Measurements from ENCODE around the gene LPAR1.

LPAR1 gene

GRCh38 chr9:110958847-110959246 lies 79.4 kb downstream of the LPAR1 start:
- DNase-seq (ENCODE audit: low read depth in 1 of 2, low spot score in 1 of 2), result no peak

DNA sequence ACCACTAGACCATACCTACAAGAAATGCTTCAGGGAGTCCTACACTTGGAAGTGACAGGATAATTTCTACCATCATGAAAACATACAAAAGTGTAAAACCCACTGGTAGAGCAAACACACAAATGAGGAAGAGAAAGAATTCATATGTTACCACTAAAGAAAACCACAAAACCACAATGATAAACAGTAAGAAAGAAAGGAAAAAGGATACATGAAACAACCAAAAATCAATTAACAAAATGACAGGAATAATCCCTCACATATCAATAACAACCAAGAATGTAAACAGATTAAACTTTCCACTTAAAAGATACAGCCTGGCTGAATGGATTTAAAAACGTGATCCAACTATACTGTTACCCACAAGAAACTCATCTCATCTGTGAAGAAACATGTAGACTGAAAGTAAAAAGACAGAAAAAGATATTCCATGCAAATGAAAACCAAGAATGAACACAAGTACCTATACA lies 83.4 kb downstream of the LPAR1 start:
- DNase-seq (ENCODE audit: low read depth in 1 of 2, low spot score in 1 of 2), result no peak

GRCh38 chr9:110952540-110952859 lies 85.8 kb downstream of the LPAR1 start:
- no peak for DNase-seq (ENCODE audit: low read depth in 1 of 2, low spot score in 1 of 2)

GRCh38 chr9:110951805-110952539 lies 86.3 kb downstream of the LPAR1 start:
- no peak for DNase-seq (ENCODE audit: low read depth in 1 of 2, low spot score in 1 of 2)

- DNase-seq (ENCODE audit: low read depth in 1 of 2, low spot score in 1 of 2), result no peak
Measured at GRCh38 chr9:110950041-110950645, 88.1 kb downstream of the LPAR1 start.

GRCh38 chr9:110949081-110949480 lies 89.2 kb downstream of the LPAR1 start:
- DNase-seq (ENCODE audit: low read depth in 1 of 2, low spot score in 1 of 2), result no peak

DNA sequence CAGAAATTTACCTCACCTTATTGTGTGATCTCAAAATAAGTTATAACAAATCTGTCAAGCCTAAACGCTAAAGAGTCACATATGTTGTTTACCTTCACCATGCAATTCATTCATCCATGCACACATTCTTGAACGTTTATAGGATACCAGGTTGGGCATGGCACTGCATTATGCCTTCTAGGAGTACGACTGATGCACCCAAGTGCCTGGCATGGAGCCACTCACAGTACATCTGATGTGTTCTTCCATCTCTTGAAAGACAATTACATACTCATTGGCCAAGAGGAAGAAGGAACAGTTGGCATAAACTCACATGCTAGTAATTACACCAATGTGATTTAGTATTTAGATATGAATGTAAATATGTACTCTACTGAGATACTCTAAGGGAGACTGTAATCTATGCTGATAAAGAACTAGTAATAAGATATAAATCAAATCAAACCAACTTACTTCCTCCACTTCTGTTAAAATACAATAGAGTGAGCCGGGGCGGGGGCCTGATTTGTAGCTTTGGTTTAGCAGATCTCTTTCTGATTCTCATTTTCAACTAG lies 90.7 kb downstream of the LPAR1 start:
- DNase-seq (ENCODE audit: low read depth in 1 of 2, low spot score in 1 of 2), result no peak

DNA sequence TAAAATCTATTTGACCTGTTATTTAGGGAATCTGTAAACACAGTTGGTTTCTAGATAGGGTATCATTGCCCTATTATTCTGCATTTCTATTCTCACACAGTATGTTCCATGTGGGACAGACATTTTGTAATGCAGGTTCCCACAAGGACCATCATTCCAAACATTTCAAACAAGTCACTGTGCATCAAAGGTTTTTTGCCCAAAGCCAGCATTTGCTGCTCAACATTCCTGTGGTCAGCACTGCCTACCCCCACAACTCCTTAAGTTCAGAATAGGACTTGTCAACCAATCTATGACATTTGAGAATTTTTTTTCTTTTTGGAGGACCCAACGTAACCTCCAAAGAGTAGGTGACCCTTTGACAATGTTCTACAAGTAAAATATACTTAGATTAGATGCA lies 95.7 kb downstream of the LPAR1 start:
- no peak for DNase-seq (ENCODE audit: low read depth in 1 of 2, low spot score in 1 of 2)

- no peak for DNase-seq (ENCODE audit: low read depth in 1 of 2, low spot score in 1 of 2)
Measured at GRCh38 chr9:110940951-110941557, 97.2 kb downstream of the LPAR1 start.

DNA sequence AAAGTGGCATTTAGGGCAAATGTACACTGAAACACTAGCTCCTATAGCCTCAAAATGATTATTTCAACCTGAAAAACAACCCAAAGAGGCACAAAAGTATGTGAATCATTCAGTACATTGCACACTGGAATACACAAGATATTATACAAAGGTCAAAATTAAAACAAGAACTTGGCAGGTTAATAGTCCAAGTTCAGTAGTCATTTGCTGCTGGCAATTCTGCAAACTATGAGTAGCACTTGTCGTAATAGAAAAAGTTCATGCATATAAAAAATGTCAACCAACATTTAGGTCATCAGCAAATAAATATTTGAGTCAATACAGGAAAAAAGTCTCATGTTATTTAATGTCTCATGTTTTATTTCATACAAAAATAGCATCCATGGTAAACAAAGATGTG lies 98.7 kb downstream of the LPAR1 start:
- DNase-seq (ENCODE audit: low read depth in 1 of 2, low spot score in 1 of 2), result no peak

DNA sequence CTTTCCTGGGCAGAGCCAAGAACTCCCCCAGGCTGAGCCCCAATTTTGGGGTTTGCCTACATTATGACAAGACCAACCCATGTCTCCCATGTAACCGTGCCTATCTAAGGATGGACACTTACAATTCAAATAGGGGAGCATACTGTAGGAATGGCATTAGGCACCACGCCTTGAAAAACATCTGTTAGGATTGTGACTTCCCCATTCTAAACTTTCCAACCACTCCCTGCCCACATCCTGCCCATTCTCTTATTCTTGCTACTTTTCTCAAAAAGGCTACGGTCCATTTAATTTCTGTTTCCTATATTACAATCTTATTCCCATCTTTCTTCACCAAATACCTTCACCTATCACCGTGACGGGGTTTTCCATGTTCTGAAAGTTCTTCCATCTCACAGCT lies 99.2 kb downstream of the LPAR1 start:
- DNase-seq (ENCODE audit: low read depth in 1 of 2, low spot score in 1 of 2), result no peak

GRCh38 chr9:110938242-110938641 lies 100.0 kb downstream of the LPAR1 start:
- DNase-seq (ENCODE audit: low read depth in 1 of 2, low spot score in 1 of 2), result no peak

GRCh38 chr9:110936719-110937452 lies 101.4 kb downstream of the LPAR1 start:
- DNase-seq (ENCODE audit: low read depth in 1 of 2, low spot score in 1 of 2), result no peak

DNA sequence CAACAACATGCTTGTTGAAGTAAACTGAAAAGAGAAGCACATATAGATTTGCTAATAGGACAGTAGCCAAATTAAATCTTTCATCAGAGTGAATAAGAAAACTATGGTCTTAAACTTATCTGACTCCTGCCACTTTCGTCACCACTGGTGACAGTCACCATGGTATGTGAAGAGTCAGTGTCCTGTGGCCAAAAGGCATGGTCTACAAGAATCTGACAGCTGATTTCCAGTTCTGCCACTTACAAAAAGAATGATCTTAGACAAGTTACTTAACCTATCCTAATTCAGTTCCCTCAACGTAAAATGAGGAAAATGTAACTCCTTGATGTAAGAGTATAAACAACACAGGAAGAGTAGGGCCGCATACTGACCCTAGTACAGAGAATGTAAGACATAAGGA lies 102.0 kb downstream of the LPAR1 start:
- no peak for DNase-seq (ENCODE audit: low read depth in 1 of 2, low spot score in 1 of 2)

GRCh38 chr9:110935829-110936228 lies 102.4 kb downstream of the LPAR1 start:
- DNase-seq (ENCODE audit: low read depth in 1 of 2, low spot score in 1 of 2), result no peak

- DNase-seq (ENCODE audit: low read depth in 1 of 2, low spot score in 1 of 2), result no peak
Measured at GRCh38 chr9:110933350-110934001, 104.8 kb downstream of the LPAR1 start.

- DNase-seq (ENCODE audit: low read depth in 1 of 2, low spot score in 1 of 2), result no peak
Measured at GRCh38 chr9:110932863-110933262, 105.4 kb downstream of the LPAR1 start.

- DNase-seq (ENCODE audit: low read depth in 1 of 2, low spot score in 1 of 2), result no peak
Measured at GRCh38 chr9:110928599-110928998, 109.7 kb downstream of the LPAR1 start.

- no peak for DNase-seq (ENCODE audit: low read depth in 1 of 2, low spot score in 1 of 2)
Measured at GRCh38 chr9:110926828-110927487, 111.3 kb downstream of the LPAR1 start.

DNA sequence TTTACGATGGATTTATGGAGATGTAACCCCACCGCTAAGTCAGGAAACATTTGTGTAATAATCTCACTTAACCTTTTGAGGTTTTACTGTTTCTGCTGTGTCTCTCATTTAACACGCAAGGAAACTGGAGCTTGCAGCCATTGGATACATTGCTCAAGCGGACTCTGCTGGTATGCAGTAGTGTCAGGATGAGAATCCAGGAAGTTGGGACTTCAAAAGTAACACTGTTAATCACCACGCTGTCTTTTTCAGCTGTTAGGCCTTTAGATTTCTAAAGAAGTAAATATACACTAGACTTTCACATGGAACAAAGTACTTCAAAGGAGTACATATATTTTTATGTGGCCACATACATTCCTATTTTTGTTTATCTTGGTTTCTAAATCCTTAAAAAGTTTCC lies 114.7 kb downstream of the LPAR1 start:
- DNase-seq (ENCODE audit: low read depth in 1 of 2, low spot score in 1 of 2), result no peak

- no peak for DNase-seq (ENCODE audit: low read depth in 1 of 2, low spot score in 1 of 2)
Measured at GRCh38 chr9:110922145-110922544, 116.1 kb downstream of the LPAR1 start.
